Measurements from ENCODE around the gene ERMAP.
"Not testable (repeated sequence)": the region's sequence is repeated elsewhere in the genome, so short reads cannot be mapped to it uniquely, and the experiment has no call there.

ERMAP gene

GRCh38 chr1:42814815-42815214, 2.1 kb upstream of the ERMAP start:
- not testable (repeated sequence) for DNase-seq

DNA sequence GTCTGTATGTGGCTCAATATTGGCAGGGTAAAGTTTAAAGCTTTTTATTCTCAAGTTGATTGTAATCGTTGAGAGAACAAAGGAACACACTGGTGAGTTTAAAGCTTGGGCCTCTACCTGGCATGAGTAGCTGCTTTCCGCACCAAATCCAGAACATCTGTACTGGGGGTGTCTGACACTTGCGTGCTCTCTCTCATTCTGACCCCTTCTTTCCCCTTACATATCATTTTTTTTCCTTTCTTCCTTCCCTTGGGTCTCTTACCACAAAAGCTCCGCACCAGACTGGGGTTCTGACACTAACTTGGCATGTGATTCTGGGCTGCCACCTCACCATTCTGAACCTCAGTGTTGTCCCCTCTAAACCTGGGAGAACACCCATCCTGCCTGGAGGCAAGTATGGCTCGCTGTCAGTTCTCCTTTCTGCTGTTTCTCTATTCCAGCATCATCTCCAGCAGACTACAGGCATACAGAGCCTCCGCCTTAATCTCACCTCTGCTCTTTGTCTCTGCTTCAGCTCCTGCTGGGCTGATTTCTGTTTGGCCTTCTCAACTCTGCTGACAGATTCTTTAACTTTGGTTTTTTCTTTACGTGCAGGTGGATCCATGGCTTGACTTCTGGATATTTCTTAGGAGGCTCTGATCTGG, 859 bp upstream of the ERMAP start:
- DNase-seq: peak; percentile 72

GRCh38 chr1:42817440-42817767, 482 bp downstream of the ERMAP start:
- DNase-seq: no peak

DNA sequence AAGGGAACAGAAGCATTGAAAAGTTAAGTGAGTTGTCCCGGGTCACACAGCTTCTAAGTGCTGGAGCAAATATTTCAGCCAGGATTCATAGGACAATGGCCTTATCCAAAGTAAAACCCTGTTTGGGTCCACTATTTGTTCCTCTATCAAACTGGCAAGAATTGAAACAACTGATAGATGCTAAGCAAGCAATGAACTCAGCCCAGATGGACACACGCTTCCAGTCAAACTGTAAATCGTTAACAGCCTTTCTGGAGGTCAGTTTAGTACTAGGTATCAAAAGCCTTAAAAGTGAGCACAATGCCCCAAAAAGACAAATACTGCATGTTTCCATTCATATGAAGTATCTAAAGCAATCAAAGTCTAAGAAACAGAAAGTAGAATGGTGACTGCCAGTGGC, 1.1 kb downstream of the ERMAP start:
- DNase-seq: no peak

GRCh38 chr1:42820813-42821212, 3.9 kb downstream of the ERMAP start:
- no peak for DNase-seq

- DNase-seq: no peak
Measured at GRCh38 chr1:42821690-42822089, 4.8 kb downstream of the ERMAP start.

- no peak for DNase-seq
Measured at GRCh38 chr1:42822800-42823392, 6.0 kb downstream of the ERMAP start.

GRCh38 chr1:42824481-42825035, 7.6 kb downstream of the ERMAP start:
- DNase-seq: no peak

- DNase-seq: no peak
Measured at GRCh38 chr1:42825036-42825851, 8.3 kb downstream of the ERMAP start.

GRCh38 chr1:42830631-42831030, 13.7 kb downstream of the ERMAP start:
- no peak for DNase-seq

- no peak for DNase-seq
Measured at GRCh38 chr1:42831273-42831672, 14.4 kb downstream of the ERMAP start.

DNA sequence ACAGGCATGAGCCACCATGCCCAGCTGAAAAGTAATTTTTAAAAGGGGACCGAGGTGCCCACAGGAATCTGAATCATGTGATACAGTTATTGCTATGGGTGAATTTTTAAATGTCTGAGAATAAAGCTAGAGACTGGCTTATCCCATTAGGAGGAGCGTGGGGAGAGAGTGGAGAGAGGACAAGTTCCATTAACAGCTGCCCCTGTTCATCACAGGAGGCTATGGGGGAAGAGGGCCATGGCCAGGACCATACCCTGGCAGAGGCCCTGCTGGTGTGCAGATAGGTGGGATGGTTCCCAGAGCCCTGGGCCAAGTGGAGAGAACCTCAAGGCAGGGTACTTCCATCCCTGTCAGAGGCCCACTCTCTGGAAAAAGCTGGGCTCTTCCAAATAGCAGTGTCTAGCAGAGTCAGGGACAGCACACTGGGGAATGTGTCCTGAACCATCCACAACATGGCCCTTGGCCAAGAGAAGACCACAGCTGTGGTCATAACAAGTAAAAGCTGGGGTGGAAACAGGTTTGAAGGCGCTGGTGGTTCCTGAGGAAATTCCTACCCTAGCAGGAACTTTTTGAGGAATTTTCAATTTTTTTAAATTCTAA, 15.8 kb downstream of the ERMAP start:
- no peak for DNase-seq

DNA sequence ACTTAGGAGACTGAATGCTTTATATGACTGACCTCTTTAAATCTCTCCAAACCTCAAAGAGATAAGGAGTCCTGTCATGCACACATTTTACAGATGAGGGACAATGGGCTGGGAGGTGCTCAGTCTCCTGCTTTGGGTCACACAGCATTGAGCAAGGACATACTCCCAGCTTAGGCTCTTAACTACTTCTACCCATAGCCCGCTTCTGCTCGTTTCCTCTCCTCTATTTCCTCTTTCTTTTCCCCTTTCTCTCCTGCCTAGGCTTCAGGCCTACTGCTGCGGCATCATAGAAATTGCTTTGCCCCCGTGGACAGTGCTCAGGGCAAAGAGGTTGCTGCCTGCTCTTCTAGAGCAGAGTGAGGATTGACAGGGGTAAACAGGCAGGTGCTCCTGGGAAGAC, 17.1 kb downstream of the ERMAP start:
- DNase-seq: no peak

GRCh38 chr1:42834803-42835202, 17.9 kb downstream of the ERMAP start:
- no peak for DNase-seq

DNA sequence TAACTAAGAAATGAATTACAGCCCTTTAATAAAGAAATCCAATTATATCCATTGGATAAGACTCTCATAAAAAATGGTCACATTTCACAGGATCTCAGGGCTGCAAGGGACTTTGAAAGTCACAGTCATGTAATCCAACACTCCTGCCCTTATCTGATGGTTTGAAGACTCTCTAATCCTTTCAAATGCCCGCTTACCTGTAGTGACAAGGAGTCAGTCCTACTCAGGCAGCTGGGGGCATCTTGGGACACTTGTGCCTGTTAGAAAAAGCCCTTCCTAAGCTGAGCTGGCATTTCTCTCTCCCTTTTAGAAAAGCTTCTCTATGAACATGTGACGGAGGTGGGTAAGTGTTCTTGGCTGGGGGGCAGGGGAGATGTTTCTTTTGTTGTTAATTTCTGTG, 18.5 kb downstream of the ERMAP start:
- peak; percentile 88 for DNase-seq

DNA sequence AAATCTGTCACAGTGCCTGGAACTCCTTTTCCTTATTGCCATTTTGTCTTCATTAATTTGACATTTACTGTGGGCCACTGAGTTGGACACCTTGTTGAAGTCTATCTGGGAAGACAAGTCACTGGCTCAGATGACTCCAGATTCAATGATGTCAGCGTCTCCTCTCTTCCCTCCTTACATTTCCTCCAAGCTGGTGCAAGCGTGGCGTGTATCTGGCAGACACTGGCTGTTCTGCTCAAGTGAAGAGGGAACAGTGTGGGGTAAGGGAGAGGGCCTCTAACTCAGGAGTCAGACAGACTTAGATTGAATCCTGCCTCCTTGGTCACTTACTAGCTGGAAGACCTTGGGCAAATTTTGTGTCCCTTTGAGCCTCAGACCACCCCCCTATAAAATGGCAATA, 20.8 kb downstream of the ERMAP start:
- DNase-seq: peak; percentile 56

- no peak for DNase-seq
Measured at GRCh38 chr1:42838482-42839190, 21.7 kb downstream of the ERMAP start.

DNA sequence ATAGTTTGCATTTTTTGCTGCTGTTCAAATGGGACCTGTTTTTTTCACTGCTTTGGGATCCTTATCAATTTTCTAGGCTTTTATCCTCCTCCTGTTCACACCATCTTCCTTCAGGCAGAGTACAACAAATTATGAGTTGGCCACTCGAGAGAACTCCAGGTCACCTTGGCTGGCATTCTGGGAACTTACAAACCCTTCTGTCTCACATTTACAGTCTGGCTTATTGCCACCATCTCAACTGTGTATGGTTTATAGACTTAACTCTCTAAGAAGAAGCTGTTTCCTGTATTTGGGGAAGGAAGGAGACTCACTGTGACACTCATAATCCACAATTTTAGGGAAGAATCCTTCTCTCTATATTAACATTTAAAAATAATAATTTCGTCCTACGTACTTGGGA, 24.1 kb downstream of the ERMAP start:
- DNase-seq: no peak

- DNase-seq: no peak
Measured at GRCh38 chr1:42841440-42842147, 24.7 kb downstream of the ERMAP start.

- peak; percentile 23 for DNase-seq
Measured at GRCh38 chr1:42844592-42845140, 27.7 kb downstream of the ERMAP start.

- no peak for DNase-seq
Measured at GRCh38 chr1:42845193-42845592, 28.3 kb downstream of the ERMAP start.

DNA sequence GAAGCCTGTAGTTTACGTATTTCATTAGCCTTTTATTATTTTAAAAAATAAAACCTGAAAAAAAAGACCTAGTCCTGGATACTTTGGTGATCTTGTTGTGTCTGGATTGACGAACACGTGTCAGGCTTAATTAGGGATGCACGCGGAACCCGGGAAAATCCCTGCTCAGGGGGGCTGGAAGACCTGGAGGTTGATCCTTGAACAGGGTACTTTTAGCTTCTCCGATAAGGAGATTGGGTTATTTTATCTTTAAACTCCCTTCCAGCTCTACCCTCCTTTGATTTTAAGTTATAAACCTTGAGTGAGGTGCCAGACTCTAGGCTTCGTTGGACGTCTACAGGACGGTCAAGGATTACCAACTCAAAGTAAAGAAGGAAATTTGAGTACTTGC, 28.9 kb downstream of the ERMAP start:
- peak; percentile 81 for DNase-seq
